ENCODE measurements around the gene CXCL14.
A peak's percentile ranks its signal among the peaks of the same experiment; 100 is the strongest.

The CXCL14 gene, protein sequence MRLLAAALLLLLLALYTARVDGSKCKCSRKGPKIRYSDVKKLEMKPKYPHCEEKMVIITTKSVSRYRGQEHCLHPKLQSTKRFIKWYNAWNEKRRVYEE

DNA sequence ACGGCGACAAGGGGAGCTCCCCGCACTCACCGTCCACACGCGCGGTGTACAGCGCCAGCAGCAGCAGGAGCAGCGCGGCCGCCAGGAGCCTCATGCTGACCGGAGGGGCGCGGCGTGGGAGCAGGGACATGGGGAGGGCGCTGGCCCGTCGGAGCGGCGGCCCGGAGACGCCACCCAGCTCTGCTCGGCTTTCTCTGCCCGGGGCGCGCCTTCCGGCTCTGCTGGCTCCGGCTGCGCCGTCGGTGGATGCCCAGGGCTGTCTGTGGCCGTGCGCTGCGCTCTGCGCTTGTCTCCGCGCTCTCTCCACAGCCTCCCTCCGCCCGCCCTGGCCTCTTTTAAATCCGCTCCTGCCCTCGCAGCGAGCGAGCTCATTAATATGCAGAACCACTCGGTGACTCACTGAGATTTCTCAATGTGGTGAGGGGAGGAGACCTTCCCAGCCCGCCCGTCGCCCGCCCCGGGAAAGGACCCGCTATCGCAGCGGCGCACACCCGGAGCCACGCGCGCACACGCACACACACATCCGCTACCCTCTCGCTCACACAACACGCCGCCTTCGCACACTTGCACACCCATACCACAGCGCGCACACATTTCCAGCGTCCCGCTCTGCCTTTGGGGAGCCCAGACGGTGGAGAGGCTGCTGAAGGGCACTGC lies at the start of gene CXCL14:
TSS of gene CXCL14 (minus strand) at position 307 of the 657 bp plus-strand sequence. CDS start at position 94, 213 bp downstream.
- DNase-seq = peak; percentile 38

- DNase-seq = no peak
Measured at GRCh38 chr5:135626636-135627035, 47.8 kb upstream of the CXCL14 start.

DNA sequence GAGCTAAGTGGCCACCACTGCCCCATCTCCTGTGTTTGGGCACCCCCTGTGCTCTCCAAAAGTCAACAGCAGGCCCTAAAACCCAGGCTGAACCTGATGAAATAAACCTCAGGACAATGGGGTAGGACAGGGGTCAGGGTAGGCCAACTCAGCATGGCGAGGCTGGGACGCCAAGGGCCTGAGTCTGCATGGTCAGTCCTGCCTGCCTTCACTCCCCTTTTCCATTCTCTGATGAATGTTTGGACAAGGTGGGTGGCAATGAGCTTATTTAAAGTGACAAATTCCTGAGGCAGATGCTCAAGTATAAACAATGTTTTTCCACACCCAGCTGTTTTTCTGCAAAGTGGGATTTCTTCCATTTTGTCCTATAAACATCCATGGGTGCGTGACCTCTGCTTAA lies 47.2 kb upstream of the CXCL14 start:
- no peak for DNase-seq

- DNase-seq = no peak
Measured at GRCh38 chr5:135625486-135625885, 46.7 kb upstream of the CXCL14 start.

DNA sequence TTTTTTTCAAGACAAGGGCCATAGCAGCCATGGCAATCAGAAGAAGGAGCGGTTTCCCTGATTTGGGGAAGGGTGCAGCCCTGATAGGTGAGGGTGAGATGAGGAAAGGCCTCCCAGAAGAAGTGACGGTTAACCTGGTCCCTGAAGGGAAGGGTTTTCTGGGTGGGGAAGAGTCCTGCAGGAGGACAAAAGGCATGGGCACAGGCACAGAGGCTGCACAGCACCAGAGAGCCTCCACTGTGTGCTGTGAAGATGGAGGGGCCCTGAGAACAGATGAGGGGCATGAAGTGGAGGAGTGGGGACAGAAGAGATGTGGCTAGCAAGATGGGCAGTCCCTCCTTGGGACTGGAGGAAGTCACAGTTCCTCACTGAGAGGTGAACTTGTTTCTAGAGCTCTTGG lies 46.3 kb upstream of the CXCL14 start:
- DNase-seq = no peak

GRCh38 chr5:135623186-135623715 lies 44.5 kb upstream of the CXCL14 start:
- DNase-seq = no peak

- no peak for DNase-seq
Measured at GRCh38 chr5:135615581-135616260, 36.9 kb upstream of the CXCL14 start.

DNA sequence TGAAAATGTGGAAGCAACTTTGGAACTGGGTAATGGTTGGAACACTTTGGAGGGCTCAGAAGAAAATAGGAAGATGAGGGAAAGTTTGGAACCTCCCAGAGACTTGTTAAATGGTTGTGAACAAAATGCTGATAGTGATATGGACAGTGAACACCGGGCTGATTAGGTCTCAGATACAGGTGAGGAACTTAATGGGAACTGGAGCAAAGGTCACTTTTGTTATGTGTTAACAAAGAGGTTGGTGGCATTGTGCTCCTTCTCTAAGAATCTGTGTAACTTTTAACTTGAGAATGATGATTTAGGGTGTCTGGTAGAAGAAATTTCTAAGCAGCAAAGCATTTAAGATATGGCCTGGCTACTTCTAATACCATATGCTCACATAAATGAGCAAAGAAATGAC lies 36.4 kb upstream of the CXCL14 start:
- no peak for DNase-seq

GRCh38 chr5:135609981-135610380 lies 31.2 kb upstream of the CXCL14 start:
- DNase-seq = no peak

DNA sequence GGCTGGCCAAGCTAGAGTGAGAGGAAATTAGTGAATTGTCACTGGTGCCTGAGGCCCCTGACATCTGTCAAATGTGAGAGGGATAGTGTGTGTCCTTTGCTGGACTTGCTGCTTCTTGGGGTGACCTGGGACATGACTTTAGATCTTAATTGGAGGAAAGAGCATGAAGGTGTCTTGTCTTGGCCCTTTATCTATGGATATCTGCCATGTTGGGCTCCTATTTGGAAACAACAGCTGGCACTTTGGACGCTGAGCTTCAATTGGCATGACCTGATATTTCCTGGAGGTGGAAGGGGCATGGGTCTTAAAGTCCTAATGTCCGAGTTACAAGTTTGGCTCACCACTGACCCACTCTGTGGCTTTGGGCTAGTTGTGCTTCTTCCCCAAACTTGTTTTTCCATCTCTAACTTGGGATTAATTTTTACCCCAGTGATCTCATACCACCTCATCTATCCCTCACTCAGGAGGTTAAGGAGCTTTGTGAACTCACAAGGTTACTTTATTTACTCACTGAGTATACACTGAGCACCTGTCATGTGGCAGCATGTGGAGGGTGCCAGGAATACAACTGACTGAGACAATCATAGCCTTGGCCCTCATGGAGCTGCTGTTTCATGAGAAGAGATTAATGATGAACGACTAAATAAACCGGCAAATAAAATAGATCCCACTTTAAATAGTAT lies 30.1 kb upstream of the CXCL14 start:
- no peak for DNase-seq

- DNase-seq = no peak
Measured at GRCh38 chr5:135608361-135608760, 29.6 kb upstream of the CXCL14 start.

DNA sequence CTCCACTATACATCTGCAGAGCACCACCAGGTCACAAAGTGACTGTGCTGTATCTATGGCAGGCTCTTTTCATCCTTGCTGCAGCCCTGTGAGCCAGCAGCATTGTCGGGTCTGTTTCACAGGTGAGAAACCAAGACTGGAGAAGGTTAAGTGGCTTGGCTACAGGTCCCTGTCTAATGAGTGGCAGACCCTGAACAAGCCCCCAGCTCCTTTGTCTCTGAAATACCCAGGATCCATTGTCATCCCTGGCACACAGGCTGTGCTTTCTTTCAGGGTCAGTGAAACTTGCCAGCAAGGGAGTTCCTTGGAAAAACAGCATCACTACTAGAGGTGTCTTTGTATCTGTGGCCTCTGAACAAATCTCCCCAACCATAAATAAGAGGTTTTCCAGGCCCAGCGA lies 27.6 kb upstream of the CXCL14 start:
- no peak for DNase-seq

- DNase-seq = no peak
Measured at GRCh38 chr5:135605221-135605620, 26.4 kb upstream of the CXCL14 start.

DNA sequence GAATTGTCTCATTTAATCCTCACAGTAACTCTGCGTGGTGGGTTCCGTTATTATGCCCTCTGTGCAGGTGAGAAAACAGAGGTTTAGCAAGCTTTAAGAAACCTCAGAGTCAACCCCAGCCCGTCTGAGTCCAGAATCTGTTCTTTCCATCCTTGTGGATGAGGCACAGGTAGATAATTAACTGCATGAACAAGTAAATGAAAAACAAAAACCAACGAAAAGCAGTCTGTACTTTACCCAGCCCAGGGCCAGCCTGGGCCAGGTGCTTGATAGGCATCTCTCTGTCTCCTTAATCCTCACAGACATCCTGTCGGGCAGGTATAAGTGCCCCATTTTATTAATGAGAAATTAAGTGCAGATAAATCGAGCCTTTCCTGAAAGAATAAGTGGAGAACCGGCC lies 25.3 kb upstream of the CXCL14 start:
- DNase-seq = no peak

GRCh38 chr5:135602882-135603721 lies 24.3 kb upstream of the CXCL14 start:
- no peak for DNase-seq

GRCh38 chr5:135601466-135601865 lies 22.7 kb upstream of the CXCL14 start:
- no peak for DNase-seq

- DNase-seq = no peak
Measured at GRCh38 chr5:135600971-135601381, 22.2 kb upstream of the CXCL14 start.

DNA sequence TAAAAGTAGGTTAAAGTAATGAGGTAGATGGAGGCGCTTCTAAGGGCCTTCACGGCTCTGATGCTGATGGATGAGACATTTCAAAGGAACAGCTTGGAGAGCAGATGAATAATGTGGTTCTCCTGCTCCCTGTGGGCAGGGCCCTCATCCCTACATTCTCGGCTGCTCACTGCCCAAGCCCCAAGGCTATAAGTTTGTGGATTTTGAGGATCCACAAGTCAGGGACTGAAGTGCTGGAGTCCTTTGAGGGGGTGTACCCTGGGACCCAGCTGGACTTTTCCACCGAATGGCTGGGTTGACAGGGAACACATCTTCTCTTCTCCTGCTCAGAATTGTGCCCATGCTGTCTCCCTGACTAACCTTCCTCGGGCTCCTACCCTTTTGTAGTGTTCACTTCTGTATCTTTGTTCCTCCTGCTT lies 21.4 kb upstream of the CXCL14 start:
- DNase-seq = no peak

DNA sequence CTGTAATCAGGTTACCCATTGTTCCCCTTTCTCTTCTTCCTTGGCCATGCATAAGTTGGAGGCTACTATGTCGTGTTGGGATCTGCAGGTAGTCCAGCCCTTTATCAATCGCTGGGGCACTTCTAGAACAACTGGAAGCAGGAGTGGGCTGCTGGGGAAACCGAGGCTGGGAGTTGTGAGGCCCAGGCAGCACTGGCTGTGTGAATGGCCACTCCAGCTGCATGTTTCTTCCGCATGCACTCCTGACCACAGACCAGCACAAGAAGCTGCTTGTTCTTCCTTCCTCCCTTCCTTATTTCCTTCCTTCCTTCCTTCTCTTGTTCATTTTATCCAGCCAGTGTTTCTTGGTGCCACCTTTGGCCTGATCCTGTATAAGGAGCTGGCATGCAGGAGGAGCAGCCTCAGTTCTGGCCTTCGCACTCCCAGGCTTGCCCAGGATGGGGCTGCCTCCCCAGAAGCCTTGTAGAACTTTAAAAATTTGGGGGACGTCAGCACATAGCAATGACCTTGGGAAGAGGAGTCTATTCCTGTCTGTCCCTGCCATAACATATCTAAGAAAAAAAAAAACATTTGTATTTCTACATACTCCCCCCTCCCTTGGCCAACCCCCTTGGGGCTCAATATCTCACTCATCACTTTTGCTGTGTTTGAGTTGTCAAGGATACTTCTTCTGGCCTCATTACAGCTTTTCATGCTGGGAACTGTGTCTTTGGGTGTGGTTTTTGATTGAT lies 20.8 kb upstream of the CXCL14 start:
- no peak for DNase-seq

DNA sequence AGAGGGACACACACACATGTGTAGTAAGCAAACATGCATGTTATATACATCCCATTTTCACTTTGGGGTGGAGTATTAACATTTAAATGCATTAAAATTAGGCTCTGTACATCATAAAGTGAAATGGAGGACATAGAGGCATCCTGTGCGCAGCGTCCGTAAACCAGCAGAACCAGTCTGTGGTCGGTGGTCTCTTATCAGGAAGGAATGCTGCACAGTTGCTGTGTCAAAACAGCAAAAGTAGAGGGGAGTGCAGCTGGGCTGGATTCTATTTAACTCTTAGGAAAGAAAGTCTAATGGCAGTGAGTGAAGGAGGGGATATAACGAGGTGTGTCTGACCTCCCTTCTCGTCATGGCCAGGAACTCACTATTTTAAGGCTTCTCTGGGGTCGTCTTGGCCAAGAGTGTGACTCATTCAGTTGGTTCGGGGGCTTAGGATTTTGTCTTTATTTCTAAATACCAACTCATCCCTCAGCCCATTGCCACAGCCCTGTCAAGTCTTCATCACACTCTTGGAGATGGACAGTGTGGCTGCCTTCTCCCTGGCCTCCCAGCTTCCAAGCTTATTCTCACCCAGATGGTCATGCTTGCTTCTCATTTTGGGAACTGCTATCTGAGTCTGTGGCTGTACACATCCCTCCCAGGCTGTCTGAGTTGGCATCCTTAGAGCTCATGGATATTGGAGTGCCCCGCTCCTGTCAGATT lies 20.1 kb upstream of the CXCL14 start:
- DNase-seq = no peak

GRCh38 chr5:135596788-135597187 lies 18.0 kb upstream of the CXCL14 start:
- DNase-seq = no peak
